Activated CD4-positive, alpha-beta T cell treated with anti-CD3 and anti-CD28 coated beads, Interleukin-10, Interleukin-2, amounts not matched to agents 100 ng/mL and 50 ng/mL, durations not matched to agents 16 hours and 8 hours (primary cell): Measurements from ENCODE around the gene NTRK1.
"Not testable (repeated sequence)": the region's sequence is repeated elsewhere in the genome, so short reads cannot be mapped to it uniquely, and the experiment has no call there.

ENCODE experiments used
- DNase-seq: peaks from one replicate; pipeline ENCODE4 v3.0.0-alpha.2; 2020

Gene NTRK1

GRCh38 chr1:156920233-156921052, 59.8 kb downstream of the NTRK1 start, which contains the start of gene LRRC71:
LRRC71 (plus strand) TSS chr1:156920632; CDS start chr1:156920804, 172 bp downstream.
- peak; percentile 75 for DNase-seq

- no peak for DNase-seq
These were observed 60.4 kb downstream of the NTRK1 start for GRCh38 chr1:156921053-156921529.

- DNase-seq = no peak
These were observed 62.5 kb downstream of the NTRK1 start for GRCh38 chr1:156922986-156923669.

- no peak for DNase-seq
These were observed 63.2 kb downstream of the NTRK1 start for GRCh38 chr1:156923670-156924477.

GRCh38 chr1:156924478-156925153, 64.0 kb downstream of the NTRK1 start:
- DNase-seq = no peak

GRCh38 chr1:156925154-156926010, 64.7 kb downstream of the NTRK1 start:
- no peak for DNase-seq

GRCh38 chr1:156926175-156926574, 65.5 kb downstream of the NTRK1 start:
- DNase-seq = peak; percentile 44

GRCh38 chr1:156926695-156927094, 66.0 kb downstream of the NTRK1 start:
- DNase-seq = not testable (repeated sequence)

GRCh38 chr1:156927215-156928042, 66.8 kb downstream of the NTRK1 start:
- DNase-seq = peak; percentile 70

- no peak for DNase-seq
These were observed 67.5 kb downstream of the NTRK1 start for GRCh38 chr1:156928043-156928602.

GRCh38 chr1:156929596-156930238, 69.1 kb downstream of the NTRK1 start:
- DNase-seq = no peak

- no peak for DNase-seq
These were observed 69.8 kb downstream of the NTRK1 start for GRCh38 chr1:156930483-156930882.
